ENCODE measurements around the gene CDC5L. TPM values are rescaled to one million over a fixed set of nuclear protein-coding genes. Genes with fewer than 3 reads are reported as not detected.

Gene CDC5L
- total RNA-seq, 4 donors from 2014 or later: 17.8 to 24.7 (median 20.8) TPM

GRCh38 chr6:44475779-44476434 lies 88.4 kb downstream of the CDC5L start:
- H3K9me3 ChIP-seq: no peaks in the 10 kb centered on the region
- no peaks in the 10 kb centered on the region for H3K27me3 ChIP-seq
- 50 to 57% methylated on average over 16 to 18 of the region's 23 CpGs for WGBS, 2 donors
- intact Hi-C loops (cut with DNase I): loop anchor here (10.0 kb wide), 2 partner anchors 179 to 1239 kb away; no protein-coding TSS in a partner anchor
- DNase-seq: peak; percentile 83 to 89
- peaks cover 18 to 34% of the 10 kb centered on the region in 2 donors for H3K4me1 ChIP-seq
- no peaks in the 10 kb centered on the region for H3K36me3 ChIP-seq
- peak overlapping the region; percentile 52 to 96 (median 84) for H3K27ac ChIP-seq
- peak in 1 of 2 donors; percentile 21 for TF ChIP-seq POLR2A (IDR thresholded peaks at IDR 0.05)
- TF ChIP-seq CTCF (IDR thresholded peaks at IDR 0.05): peak; percentile 65 to 99 (median 94)
- no peak overlapping the region for H3K4me3 ChIP-seq (replicated peaks in 1 of 3)

GRCh38 chr6:44476849-44477248 lies 89.3 kb downstream of the CDC5L start:
- no peak overlapping the region for H3K27ac ChIP-seq
- no peak overlapping the region for H3K4me3 ChIP-seq (replicated peaks in 1 of 3)
- H3K36me3 ChIP-seq: no peaks in the 10 kb centered on the region
- peaks cover 18 to 35% of the 10 kb centered on the region in 2 donors for H3K4me1 ChIP-seq
- intact Hi-C loops (cut with DNase I): loop anchor here (10.0 kb wide), 2 partner anchors 178 to 1238 kb away; no protein-coding TSS in a partner anchor
- WGBS, 2 donors: 92 to 98% methylated on average over 9 to 10 of the region's 10 CpGs
- no peak for DNase-seq
- no peak for TF ChIP-seq POLR2A (IDR thresholded peaks at IDR 0.05)
- TF ChIP-seq CTCF (IDR thresholded peaks at IDR 0.05): no peak
- no peaks in the 10 kb centered on the region for H3K9me3 ChIP-seq
- H3K27me3 ChIP-seq: no peaks in the 10 kb centered on the region

- Histone ChIP-seq H3K9me3 (no peaks in the 10 kb centered on the region), H3K4me3 (replicated peaks in 1 of 3) (no peak overlapping the region), H3K4me1 (peaks cover 18 to 39% of the 10 kb centered on the region in 2 donors), H3K27ac (peak overlapping the region in 1 of 3 donors; percentile 70), H3K27me3 (no peaks in the 10 kb centered on the region), H3K36me3 (no peaks in the 10 kb centered on the region)
- DNase-seq: no peak
- WGBS, 2 donors: 95 to 98% methylated on average over 4 to 5 of the region's 5 CpGs
- no peak for TF ChIP-seq CTCF (IDR thresholded peaks at IDR 0.05)
- TF ChIP-seq POLR2A (IDR thresholded peaks at IDR 0.05): no peak
- intact Hi-C loops (cut with DNase I): loop anchor here (10.0 kb wide), 2 partner anchors 177 to 1237 kb away; no protein-coding TSS in a partner anchor
Measured at GRCh38 chr6:44477293-44477894, 89.9 kb downstream of the CDC5L start.

- DNase-seq: no peak
- Histone ChIP-seq H3K27ac (peak overlapping the region; percentile 47 to 73 (median 70)), H3K27me3 (no peaks in the 10 kb centered on the region), H3K4me1 (peaks cover 18 to 39% of the 10 kb centered on the region in 2 donors), H3K9me3 (no peaks in the 10 kb centered on the region), H3K36me3 (no peaks in the 10 kb centered on the region), H3K4me3 (replicated peaks in 1 of 3) (no peak overlapping the region)
- 74 to 91% methylated on average over 2 to 3 of the region's 3 CpGs for WGBS, 2 donors
- intact Hi-C loops (cut with DNase I): loop anchor here (10.0 kb wide), 2 partner anchors 177 to 1237 kb away; no protein-coding TSS in a partner anchor
- no peak for TF ChIP-seq CTCF (IDR thresholded peaks at IDR 0.05)
Measured at GRCh38 chr6:44478158-44478557, 90.7 kb downstream of the CDC5L start.

Measured in thyroid gland (tissue), 4 donors.